ENCODE results near the gene PPIE. TPM values are rescaled to one million over a fixed set of nuclear protein-coding genes. Genes with fewer than 3 reads are reported as not detected.
"Not testable (repeated sequence)": the region's sequence is repeated elsewhere in the genome, so short reads cannot be mapped to it uniquely, and the experiment has no call there.

The PPIE gene
- total RNA-seq, 1 donor from 2014 or later, result 41.7 TPM

DNA sequence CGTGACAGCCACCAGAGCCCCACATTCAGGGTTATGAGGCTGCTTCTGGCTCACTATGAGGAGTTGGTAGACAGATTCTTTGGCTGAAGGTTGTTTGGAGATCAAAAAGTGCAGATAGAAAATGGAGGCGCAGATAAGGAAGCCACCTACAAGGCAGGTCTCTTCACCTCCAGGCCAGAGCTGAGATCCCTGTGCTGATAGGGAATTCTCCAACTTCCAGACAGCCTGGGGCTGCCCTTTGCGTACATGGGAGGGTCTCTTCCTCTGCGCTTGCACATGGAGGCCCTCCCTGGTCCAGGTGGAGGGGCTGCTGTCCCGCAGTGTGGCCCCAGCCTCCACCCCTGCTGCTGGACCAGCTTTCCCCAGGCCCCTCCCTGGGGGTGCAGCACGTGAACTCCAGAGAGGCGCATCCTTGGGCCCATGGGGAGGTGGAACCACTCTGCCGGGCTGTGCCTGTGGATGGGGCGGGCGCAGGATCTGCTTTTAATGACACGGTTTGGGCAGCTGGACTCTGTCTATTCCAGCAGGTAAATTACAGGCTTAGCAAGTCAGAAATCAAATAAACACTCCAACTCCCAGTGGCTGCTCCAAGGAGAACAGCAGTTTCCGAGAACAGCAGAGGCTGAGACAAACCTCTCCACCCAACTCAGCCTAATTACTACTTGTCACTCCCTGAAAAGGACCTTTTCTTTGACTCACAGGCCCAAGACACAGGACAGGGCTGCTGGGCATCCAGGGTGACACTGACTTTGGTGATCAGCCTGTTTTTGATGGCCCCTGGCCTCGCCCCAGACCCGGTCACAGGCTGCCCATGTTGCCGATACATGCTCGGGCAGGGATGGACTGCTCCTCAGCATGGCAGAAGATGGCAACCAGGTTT is 20.1 kb downstream of the PPIE start:
- DNase-seq, result no peak

DNA sequence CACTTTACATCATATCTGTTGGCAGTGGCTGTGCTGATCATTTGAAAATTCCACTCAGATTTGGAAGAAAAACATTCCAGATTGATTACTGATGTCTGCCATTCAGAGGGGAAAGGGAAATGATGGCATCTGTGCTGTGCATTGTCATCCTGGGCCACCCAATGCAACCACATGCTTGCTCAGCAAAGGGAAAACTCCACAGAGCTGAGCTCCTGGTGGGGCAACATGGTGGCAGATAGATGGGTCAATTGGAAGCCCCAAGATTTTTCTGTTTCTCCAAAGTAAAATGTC is 20.7 kb downstream of the PPIE start:
- peak; percentile 23 for DNase-seq

DNA sequence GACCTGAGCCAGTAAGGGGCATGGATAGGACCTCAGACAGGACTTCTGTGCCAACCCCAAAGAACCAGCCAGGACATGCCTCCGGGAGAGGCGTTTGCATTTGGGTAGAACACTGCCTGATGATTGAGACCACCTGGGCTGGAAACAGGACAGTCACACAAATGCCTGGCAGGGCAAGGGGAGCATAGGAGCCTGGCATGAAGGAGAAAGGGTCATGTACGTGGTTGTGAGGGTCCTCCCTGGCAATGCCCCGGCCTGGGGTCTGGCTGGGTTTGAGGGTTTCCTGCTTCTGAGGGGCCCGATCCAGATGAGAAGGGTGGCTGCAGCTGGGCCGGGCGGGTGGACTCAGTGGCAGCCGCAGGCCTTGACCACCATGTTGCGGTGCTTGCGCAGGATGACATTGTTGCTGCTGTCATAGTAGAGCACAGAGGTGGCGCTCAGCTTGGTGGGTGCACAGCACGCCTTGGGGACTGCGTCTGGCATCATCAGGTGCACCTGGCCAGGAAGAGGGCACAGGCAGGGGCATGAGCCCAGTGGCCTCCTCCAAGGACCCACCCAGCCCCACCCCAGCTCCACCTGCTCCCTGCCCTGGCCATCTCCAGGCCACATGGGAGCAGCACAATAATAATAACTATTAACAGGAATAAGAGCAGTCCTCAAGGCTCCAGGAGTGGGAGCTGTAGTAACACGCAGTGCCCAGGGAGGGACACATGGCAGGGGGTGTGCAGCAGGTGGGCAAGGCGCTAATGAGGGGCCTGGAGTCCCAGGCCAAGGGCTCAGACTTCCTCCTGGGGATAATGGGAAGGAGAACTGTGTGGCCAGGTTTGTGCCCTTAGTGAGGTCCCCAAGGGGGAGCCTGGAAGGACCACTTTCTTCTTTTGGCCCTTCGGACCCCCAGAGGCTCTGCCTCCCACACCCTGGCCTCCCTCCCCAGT is 21.7 kb downstream of the PPIE start:
- no peak for DNase-seq

DNA sequence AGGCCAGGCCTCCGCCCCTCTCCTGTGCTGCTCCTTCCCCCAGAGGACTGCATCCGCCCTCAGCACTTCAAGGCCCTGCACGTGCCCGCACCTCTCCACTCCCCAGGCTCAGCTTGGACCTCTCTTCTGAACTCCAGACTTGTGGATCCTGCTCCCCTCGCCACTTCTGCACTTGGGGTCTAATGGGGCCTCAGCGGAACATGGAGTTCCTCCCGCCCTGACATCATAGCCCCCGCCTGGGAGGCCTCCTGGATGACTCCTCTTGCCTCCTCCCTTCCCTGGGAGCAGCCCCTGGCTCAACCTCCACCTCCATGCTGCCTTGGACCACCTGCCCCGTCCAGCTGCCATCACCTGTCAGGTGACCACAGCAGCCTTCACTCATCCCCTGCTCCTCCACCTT is 22.3 kb downstream of the PPIE start:
- DNase-seq, result no peak

DNA sequence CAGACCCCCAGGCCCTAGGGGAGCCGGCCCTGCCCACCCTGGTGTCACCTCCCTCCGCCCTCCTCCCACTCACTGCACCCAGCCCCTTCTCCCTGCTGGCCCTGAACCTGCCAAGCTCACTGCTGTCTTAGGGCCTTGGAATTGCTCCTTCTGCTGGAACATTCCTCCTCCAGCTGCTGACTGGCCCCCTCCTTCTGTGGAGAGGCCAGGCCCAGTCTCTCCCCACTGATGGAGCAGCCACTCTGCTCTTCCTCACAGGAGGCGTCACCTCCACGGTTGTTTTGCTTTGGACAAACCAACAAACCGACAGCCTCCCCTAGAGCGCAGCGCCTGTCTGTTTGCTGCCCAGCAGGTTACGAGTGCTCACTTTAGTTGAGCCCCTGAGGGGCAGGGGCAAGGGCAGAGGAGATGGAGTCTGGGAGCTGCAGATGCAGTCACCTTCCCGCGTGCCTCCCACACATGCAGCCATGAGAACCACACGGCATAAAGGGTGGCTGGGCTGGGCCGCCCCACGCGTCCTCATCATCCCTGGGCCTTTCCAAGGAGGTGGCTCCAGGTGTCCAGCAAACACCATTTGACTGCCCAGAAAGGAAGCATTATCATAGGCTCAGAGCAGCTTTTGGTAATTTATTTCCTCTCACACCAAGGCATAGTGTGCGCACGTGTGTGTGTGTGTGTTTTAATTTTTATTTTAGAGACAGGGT is 23.0 kb downstream of the PPIE start:
- DNase-seq, result no peak

DNA sequence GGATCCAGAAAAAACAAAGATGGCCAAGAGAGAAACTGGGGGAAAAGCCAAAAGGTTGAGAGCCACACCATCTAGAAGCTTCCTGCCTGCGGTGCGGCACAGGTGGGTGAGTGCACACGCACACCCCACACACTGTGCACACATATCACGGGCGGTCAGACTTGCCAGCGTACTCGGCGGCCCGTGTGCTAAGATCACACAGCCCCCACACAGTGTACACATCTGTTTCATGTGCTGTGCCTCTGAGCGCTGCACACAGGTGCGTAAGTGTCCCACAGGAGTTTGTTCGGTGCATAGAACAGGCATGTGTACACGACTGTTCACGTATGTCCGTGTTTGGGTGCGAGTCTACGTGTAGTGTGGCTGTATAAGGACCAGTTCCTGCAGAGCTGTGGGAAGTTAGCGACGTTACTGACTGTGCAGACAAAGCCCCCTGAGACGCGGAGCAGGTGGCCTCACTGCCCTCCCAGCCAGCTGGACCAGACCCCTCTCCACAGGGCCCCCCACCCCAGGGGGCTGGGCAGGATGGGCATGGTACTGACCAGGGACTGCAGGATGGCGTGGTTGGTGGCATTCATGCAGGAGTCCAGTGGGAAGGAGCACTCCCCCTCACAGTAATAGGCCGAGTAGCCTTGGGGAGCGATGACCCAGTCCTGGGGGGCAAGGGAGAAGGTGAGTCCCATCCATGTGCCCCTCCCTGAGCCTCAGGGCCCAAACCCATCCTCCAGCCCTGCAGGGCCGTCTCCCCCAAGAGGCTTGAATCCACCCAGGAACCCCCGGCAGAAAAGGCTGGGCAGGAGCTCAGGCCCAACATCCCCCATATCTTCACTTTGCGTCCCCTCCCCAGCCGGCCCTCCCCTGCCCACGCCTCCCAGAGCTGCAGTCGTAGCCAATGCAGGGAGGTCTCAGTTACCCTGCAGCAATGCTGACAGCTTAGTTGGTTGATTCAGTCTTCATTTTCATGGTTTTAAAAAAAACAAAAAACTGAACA is 24.2 kb downstream of the PPIE start:
- no peak for DNase-seq

DNA sequence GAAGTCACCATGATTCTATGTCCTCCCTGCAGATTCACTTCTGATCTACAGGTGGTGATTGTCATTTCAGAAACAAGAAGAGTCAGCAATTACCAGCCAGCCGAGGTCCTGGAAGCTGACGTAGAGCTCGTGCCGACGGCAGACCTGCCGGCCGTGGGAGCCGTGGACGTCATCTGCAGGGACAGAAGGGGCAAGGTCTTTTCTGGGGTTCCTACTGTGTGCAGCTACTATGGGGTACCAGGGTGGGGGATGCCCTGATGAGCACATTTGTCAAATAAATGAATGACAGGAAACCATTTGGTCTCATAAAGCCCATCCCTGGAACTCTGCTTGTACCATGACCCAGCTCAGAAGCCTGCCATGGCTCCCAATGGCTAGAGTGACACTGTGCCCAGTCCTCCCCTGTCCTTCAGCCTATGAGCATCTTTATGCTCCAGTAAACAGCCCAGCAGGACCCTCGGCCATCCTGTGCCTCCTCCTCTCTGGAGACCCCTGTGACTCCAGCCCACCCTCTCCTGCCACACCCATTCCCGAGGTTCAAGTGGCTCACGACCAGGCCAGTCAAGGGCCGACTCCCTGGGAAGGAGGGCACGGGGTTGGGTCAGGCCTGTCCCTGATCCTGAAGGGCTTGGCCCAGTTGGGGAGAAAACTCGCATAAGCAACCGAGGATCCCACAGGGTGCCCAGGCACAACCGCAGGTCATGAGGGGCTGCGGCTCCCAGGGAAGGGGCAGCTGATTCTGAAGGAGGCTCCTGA is 25.1 kb downstream of the PPIE start:
- not testable (repeated sequence) for DNase-seq

DNA sequence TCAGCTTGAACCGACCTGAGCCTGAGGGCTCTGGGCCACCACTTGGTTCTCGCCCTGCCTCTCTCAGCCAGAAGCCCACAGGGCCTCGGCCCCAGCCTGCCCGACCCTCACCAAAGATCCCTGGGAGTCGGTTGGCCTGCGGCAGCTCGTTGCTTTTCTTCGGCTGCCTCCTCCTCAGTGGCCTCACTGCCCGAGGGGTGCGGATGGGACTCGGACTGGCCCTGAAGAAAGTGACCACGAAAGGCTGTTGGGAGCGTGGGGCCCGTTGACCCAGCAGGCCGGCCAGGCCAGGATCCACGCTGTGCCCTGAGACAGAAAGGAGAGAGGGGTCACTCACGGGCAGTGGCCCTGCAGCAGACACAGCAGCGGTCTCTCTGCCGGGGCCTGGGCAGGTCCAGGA is 25.8 kb downstream of the PPIE start:
- not testable (repeated sequence) for DNase-seq

DNA sequence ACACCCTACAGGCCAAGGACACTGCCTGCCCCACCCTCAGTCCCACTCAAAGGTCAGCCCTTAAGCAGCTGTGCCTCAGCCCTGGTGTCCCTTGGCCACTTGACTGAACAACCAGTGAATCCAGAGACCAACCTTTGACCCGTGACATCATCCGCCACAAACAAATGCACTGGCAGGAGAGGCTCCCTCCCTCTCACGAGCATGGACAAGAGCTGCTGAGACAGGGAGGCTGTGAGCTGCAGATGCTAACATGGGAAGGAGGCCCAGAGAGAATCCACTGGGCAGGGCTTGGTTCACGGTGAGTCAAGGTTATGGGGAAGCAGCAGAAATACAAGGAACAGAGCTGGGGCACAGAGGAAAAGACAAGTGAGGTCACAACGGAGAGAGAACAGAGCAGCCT is 27.8 kb downstream of the PPIE start:
- not testable (repeated sequence) for DNase-seq

DNA sequence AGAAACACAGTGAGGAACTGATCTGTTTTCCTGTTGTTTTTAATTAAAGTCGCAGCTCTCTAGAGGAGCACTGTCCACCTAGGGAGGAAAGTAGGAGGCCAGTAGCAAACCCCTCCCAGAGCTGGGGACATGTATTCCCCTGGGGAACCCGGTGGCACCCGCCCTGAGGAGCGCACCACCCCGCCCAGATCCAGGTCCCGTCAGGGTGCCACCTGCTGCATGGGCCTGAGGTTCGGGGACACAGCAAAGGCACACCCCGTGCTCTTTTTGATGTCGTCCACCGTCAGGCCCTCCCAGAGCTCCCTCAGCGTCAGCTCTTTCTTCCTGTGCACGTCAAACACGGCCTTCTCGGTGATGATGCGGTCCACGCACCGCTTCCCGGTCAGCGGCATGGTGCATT is 30.8 kb downstream of the PPIE start:
- DNase-seq, result not testable (repeated sequence)

DNA sequence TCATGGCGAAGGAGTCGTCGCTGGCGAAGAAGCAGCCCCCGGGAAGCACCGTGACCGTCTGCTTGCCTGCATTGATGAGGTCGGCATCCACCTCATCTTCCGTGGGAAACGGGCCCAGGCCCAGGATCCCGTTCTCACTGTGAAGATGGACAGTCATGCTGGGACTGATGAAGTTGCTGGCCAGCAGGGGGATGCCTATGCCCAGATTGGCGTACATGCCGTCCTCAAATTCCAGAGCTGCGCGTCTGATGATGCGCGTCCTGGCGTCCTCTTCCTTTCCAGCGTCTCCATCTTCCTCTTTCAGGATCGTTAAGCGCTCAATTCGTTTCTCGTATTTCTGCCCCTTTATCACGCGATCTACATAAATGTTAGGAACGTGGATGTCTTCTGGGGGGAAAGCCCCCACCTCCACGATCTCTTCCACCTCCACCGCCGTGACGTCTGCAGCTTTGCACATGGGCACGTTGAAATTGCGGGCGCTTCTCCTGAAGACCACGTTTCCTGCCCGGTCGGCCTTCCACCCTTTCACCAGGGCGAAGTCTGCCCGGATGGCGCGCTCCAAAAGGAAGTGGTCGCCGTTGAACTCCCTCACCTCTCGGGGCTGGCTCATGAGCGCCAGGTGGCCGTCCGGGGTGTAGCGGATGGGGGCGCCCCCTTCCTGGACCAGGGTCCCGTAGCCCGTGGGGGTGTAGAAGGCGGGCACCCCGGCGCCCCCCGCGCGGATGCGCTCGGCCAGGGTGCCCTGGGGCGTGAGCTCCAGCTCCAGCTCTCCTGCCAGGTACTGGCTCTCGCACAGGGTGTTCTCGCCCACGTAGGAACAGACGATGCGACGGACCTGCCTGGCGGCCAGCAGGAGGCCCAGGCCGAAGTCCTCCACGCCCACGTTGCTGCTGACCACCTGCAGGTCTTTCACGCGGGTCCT is 31.7 kb downstream of the PPIE start:
- DNase-seq, result not testable (repeated sequence)

DNA sequence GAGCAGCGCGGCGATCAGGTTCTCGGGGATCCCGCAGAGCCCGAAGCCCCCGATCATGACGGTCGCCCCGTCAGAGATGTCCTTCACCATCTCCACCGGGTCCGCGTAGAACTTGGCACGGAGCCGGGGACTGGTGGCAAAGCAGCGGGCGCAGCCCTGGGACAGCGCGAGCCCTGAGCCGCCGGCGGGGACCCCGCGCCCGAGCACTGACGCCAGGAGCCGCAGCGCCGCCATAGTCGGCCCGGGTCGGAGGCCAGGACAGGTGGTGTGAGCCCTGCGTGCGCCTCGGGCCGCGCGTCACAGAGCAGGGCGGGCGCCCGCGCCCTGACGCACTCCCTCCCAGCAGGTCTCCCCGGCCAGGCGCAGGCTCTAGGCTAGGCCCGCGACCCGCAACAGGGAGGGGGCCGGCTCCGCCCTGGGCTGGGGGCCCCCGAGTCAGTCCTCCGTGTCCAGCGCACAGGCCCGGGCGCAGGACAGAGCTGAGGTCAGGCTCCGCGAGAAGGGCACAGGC is 32.4 kb downstream of the PPIE start, which contains the start of gene OXCT2:
TSS of gene OXCT2 (minus strand) at position 327 of the 511 bp plus-strand sequence. CDS start at position 234, 93 bp downstream.
- not testable (repeated sequence) for DNase-seq

DNA sequence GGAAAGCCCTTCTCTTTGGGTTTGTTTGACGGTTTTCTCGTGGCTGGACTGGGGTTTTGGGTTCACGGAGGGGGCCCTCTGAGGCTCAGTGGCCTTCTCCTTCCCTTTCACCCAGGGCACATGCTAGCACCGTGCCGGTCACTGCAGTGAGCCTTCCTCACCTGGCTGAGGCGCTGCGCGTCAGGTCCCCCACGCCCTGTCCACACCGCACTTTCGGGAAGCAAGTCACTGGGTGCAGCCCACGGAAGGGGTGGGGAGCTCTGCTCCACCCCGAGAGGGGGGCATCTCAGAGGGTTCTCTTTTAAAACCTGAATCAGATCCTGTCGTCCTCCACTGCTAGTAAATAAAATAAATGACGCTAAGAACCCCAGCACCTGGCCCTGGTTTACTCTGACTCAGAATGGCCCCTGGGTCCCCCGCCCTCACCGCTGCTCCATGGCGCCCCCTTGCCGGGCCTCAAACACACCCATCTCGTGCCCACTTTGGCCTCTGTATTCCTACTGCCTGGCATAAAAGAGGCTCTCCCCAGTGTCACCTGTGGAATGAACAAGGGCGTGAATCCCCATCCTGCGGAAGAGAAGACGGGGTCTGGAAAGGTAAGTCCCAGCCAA is 34.8 kb downstream of the PPIE start:
- not testable (repeated sequence) for DNase-seq

DNA sequence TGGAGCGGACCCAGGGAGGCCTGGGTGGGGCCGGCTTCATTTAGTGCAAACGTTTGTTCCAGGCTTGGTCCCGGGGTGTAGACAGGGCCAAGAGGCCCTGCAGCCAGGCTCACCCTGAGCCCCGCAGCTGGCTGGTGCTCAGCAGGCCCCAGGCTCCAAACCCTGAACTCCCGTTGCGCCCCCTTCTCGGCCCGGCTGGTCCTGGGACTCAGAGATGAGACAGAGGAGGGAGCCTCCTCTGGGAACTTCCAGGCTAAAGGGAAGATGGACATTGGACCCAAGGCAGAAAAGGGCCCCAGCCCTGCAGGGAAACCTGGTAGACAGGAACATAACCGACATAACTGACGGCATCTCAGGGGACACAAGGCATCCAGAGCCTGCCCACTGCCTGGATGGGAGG is 36.5 kb downstream of the PPIE start:
- not testable (repeated sequence) for DNase-seq

DNA sequence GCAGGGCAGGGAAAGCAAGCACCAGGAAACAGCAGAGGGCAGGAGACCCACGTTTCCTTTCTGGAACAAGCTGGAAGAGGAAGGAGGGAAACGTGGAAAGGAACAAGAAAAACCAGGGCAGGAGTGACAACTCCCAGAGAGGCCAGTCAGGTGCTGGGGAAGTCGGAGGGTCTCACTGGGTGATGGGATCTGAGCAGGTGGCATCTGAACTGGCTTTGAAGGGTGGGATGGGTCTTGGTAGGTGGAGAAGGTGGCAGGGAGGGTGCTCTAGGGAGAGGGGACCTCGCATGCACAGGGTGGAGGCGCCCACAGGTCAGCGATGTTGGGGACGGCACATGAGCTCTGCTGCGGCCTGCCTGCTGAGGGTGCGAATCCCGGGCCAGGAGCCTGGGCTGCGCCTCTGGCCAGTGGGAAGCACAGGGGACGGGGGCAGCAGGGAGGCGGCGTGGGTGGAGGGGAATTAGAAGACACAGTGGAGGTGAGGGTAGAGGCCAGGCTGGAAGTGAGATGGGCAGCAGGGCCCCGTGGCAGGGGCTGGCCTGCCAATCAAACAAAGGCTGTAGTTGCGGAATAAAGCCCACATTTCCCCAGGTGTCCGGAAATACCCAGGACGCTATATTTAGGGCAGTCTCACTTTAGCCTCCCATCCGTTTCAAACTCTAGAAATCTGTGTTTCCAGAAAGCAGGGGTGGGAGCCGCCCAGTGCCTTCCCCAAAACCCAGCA is 37.2 kb downstream of the PPIE start:
- not testable (repeated sequence) for DNase-seq

DNA sequence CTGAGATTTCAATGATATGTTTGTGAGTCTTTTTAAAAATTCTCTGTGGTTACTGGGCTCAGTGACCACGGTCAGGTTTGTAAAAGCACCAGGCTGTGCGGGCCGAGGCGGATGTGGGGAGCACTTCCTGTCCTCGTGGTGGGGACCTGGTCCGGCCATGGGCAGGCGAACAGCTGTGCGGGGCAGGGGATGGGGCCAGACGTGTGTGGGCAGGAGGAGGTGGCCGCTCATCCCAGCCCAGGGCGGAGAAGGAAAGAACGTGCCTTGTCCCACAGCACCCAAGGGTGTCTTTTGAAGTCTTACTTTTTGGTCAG is 37.7 kb downstream of the PPIE start:
- no peak for DNase-seq

DNA sequence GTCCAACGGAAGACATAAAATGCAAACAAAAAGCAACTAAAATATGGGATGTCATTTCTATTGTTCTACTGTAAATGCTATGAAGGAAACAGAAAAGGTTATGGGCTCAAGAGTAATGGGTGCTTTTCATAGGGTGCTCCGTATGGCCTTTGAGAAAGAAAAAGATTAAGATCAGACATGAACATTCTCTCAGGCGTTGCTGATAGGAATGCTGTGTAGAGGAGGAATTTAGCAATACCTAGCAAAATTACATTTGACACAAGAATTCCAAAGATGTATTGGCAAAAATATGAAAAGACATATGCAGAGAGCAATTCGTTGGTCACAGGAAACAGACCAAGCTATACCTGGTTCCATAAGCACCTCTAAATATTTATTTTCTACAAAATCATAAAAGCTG is 38.2 kb downstream of the PPIE start:
- DNase-seq, result no peak

DNA sequence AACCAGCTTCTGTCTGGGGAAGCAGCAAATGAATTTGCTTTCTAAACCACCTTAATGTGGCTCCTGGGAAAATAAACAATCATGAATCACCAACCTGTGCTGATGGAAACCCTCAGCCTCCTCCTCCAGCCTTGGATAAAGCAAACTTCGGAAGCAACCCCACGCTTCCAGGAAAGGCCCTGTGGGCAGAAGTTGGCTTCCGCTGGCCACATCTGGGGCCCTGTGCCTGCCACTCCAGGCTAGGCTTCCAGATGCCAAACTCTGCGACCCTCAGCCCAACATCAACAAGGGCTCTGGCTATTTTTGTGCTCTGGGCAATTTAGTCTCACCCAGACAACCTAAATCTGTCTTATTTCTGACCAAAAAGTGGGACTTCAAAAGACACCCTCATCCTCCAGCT is 38.6 kb downstream of the PPIE start:
- no peak for DNase-seq

DNA sequence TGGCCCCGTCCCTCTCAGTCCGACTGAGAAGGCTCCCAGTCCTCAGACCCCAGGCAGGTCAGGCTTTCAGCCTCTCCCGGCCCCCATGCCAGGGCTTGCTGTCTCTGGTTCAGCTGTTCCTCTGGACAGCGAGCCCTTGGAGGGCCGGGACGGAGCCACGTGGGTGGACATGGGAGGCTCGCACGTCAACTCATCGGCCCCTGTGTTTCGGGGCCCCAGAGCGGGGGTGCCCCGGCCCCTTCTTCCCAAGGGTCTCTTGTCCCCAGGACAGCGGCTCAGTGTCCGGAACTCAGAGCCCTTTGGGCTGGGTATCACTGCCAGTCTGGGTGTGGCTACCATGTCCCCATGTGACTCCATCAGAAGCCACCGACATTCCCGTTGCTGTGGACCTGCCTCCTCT is 39.2 kb downstream of the PPIE start:
- not testable (repeated sequence) for DNase-seq
